Activated CD8-positive, alpha-beta memory T cell treated with anti-CD3 and anti-CD28 coated beads, Interleukin-2, amount 10 ng/mL, durations not matched to agents 7 days and 5 days (primary cell): Measurements from ENCODE around the gene FUT2. TPM values are rescaled to one million over a fixed set of nuclear protein-coding genes. Genes with fewer than 3 reads are reported as not detected.
A peak's percentile ranks its signal among the peaks of the same experiment; 100 is the strongest.

Experiments used
- ATAC-seq: fragments of 150-1000 bp; cut with Tn5 transposase; one replicate; pipeline ENCODE4 v1.10.0; 2021; ENCODE audit warnings: moderate library complexity
- CTCF ChIA-PET: fragments of 350-600 bp; sonication (Branson Sonifier 250); formaldehyde crosslinking; loops from one replicate; lab custom pipeline; 2021; ENCODE audit warnings: antibody characterized with exemption; lab: Charles Lee
- DNase-seq: peaks from one replicate; pipeline ENCODE4 v3.0.0-alpha.2; 2020
- H3K27ac Mint-ChIP-seq: one replicate; pipeline ENCODE4 v1.8.0; 2021; ENCODE audit warnings: mild to moderate bottlenecking, mixed read lengths
- H3K27me3 Mint-ChIP-seq: one replicate; pipeline ENCODE4 v1.8.0; 2021; ENCODE audit warnings: mixed read lengths
- H3K36me3 Mint-ChIP-seq: one replicate; pipeline ENCODE4 v1.8.0; 2021; ENCODE audit warnings: mild to moderate bottlenecking, mixed read lengths
- H3K4me1 Mint-ChIP-seq: one replicate; pipeline ENCODE4 v1.8.0; 2021; ENCODE audit warnings: mixed read lengths
- H3K4me3 Mint-ChIP-seq: one replicate; pipeline ENCODE4 v1.8.0; 2021; ENCODE audit warnings: mild to moderate bottlenecking, moderate library complexity, mixed read lengths
- H3K9me3 Mint-ChIP-seq: one replicate; pipeline ENCODE4 v1.8.0; 2022; ENCODE audit warnings: low read depth, mixed read lengths
- total RNA-seq, 2 experiments: library from RNA; stranded (reverse); gene quantifications; one replicate each; pipeline ENCODE4 v1.2.3, GENCODE V29; 2021

The FUT2 gene
- total RNA-seq, 2 experiments from 2014 or later: not detected

DNA sequence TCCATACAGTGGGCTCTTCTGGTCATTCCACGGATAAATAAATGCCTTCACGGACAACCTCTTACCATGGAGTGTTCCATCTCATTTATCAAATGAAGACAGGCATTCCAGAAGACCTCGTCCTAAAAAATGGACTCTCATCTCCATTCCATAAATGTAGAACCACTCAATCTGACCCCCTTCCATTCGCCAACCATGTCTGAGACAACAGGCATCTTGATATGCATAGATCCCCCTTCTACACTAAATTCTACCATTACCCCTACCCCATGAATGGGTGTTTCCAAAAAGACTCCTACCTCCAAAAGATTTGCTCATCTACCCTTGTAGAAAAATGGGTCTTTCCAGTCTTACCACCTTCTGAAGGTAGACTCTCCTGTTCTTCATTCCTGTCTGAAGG is 35.7 kb downstream of the FUT2 start:
- peaks cover 10% of the 10 kb centered on the region for H3K36me3 Mint-ChIP-seq
- no peaks in the 10 kb centered on the region for H3K27me3 Mint-ChIP-seq
- CTCF ChIA-PET: no interaction called here
- ATAC-seq: no peak
- peaks cover 4% of the 10 kb centered on the region for H3K9me3 Mint-ChIP-seq
- H3K4me3 Mint-ChIP-seq: no peak overlapping the region
- no peak for DNase-seq
- peaks cover 4% of the 10 kb centered on the region for H3K4me1 Mint-ChIP-seq
- H3K27ac Mint-ChIP-seq: no peak overlapping the region

DNA sequence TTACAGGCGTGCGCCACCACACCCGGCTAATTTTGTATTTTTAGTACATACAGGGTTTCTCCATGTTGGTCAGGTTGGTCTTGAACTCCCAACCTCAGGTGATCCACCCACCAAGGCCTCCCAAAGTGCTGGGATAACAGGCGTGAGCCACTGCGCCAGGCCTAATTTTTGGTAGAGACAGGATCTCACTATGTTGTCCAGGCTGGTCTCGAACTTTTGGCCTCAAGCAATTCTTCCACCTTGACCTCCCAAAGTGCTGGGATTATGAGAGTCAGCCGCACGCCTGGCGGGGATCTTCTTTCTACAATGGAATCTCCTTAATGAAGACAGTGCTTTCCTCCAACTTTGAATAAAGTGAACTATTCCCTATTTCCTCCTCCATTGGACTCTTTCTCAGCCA is 38.9 kb downstream of the FUT2 start:
- H3K36me3 Mint-ChIP-seq: no peaks in the 10 kb centered on the region
- DNase-seq: no peak
- H3K27me3 Mint-ChIP-seq: no peaks in the 10 kb centered on the region
- H3K4me3 Mint-ChIP-seq: no peak overlapping the region
- CTCF ChIA-PET: no interaction called here
- H3K9me3 Mint-ChIP-seq: no peaks in the 10 kb centered on the region
- ATAC-seq: no peak
- peaks cover 6% of the 10 kb centered on the region for H3K4me1 Mint-ChIP-seq
- no peak overlapping the region for H3K27ac Mint-ChIP-seq

DNA sequence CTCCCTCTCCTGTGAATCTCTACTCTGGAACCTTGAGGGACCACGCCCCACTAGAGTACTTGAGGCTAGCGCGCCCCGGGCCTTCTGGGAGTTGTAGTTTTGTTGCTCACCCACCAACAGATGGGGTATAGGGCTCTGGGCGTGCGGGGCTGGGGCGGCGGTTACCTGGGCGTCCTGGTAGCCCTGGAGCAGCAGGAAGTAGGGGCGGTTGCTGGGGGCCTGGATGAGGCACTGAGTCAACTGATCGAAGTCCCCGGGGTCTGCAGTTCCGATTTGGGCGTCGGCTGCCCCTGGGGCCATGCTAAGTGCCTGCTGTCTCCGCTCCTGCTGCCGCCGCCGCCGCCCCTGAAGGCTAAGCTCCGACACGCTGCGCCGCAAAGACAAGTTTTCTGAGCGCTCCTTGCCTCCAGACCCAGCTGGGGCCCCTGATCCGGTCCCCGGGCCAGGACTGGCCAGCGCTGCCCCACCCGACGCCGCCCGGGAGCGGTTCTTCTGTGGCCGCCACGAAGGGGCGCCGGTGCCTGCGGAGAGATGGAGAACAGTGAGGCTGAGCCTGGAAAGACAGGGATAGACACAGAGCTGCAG is 39.4 kb downstream of the FUT2 start:
- CTCF ChIA-PET: no interaction called here
- no peak for DNase-seq
- no peak for ATAC-seq
- Mint-ChIP-seq H3K36me3 (no peaks in the 10 kb centered on the region), H3K27ac (no peak overlapping the region), H3K9me3 (no peaks in the 10 kb centered on the region), H3K4me1 (peaks cover 11% of the 10 kb centered on the region), H3K4me3 (no peak overlapping the region), H3K27me3 (peaks cover 5% of the 10 kb centered on the region)

DNA sequence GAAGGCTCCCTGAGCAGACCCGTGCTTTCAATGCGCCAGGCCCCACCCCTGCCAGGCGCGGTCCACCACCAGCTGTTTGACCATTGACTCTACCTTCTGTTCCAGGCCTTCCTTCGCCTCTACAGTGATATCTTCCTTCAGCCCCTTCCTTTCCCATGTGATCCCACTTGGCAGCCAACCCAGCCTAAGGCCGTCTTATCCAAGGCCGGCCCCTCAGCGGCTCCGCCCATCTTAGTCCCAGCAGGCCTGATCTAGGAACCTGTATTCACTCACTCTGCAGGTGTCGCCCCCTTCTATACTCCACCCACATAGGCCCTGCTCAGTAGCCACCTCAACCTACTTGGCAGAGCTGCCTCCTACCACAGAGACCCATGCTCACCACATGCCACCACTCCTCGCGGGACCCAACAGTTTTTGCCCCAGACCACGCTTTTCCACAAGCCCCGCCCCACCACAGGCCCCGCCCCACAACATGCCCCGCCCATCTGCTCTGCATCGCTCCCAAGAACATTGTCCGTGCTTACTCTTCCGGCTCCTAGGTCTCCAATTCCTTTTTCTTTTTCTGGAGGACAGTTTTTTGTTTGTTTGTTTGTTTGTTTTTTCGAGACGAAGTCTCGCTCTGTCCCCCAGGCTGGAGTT is 41.7 kb downstream of the FUT2 start:
- Mint-ChIP-seq H3K36me3 (no peaks in the 10 kb centered on the region), H3K27ac (no peak overlapping the region), H3K4me1 (peaks cover 14% of the 10 kb centered on the region), H3K9me3 (no peaks in the 10 kb centered on the region), H3K27me3 (peaks cover 17% of the 10 kb centered on the region), H3K4me3 (no peak overlapping the region)
- ATAC-seq (no peak), DNase-seq (no peak)
- CTCF ChIA-PET: interaction anchor here (1.3 to 4.3 kb wide), 3 partner anchors 11 to 93 kb away, joined by 3 to 42 read pairs (median 27); partner anchors contain the start of gene CA11

DNA sequence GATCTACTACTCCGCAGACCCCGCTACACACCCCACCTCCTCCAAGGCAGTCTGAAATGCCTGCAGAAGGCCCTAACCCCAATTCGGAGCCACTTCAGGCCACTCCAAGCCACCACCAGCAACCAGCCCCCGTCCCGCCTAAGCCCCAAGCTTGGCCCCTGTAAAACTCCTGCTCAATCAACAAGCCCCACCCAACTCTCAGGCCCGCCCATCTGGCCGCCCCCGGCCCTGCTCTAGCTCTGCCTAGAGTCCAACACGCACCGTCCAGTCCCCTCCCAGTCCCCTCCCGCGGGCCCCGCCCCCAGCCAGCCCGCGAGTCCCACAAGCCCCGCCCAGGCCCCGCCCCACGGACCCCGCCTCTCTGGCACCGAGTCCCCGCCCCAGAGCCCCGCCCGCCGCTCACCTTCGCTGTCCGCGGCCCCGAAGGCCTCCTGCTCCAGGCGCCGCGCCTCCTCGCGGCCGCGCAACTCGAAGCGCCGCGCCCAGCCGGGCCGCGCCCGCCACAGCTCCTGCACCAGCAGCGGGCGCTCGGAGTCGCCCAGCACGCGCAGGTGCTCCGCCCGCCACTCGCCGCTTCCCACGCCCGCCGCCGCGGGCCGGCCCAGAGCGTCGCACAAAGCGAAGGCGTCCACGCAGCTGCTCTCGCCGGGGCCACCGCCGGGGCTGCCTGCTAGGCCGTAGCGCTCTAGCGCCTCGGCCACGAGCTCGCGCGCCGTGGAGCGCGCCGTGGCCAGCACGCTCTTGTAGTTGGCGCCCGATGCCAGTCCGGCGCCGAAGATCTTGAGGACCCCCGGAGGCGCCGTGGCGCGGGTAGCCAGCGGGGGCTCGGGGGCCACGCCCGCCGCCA is 43.0 kb downstream of the FUT2 start:
- ATAC-seq (peak; percentile 97), DNase-seq (peak; percentile 94)
- Mint-ChIP-seq H3K36me3 (no peaks in the 10 kb centered on the region), H3K4me1 (peaks cover 14% of the 10 kb centered on the region), H3K9me3 (no peaks in the 10 kb centered on the region), H3K27me3 (peaks cover 17% of the 10 kb centered on the region), H3K27ac (peak overlapping the region; percentile 11), H3K4me3 (peak overlapping the region; percentile 15)
- CTCF ChIA-PET: interaction anchor here (0.6 to 4.3 kb wide), 16 partner anchors 8 to 359 kb away, joined by 3 to 42 read pairs (median 5); partner anchors contain the start of genes CA11, FGF21 and IZUMO1

DNA sequence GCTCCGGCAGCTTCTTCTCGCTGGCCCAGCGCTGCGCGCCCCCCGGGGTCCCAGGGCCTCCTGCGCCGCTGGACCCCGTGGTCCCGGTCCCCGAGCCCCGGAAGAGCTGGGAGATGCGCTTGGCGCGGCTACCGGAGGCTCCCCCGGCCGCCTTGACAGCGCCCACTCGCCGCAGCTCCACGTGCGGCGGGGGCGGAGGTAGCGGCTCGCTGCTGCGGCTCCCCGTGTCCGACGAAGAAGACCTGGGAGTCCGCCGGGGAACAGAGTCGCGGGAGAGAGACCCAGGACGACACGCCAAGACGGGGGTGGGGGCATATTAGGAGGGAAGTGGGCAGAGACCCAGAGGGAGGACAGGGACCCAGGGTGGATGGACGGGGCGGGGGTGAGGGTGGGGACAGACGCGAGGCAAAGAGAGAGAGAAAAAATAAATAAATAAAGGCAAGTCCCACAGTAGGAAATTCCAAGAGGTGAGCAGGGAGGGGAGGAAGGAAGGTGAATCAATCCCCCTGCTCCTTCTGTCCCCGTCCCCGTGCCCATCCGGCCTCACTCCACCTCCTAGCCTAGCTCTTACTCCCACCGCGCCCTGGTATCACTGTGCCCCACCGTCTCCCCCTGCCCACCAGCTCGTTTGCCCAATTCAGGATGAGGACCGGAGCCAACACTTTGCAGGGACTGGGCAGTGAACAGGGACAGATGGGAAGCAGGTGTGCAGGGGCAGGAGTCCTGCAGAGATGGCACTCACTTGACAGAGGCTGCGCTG is 43.8 kb downstream of the FUT2 start:
- peaks cover 14% of the 10 kb centered on the region for H3K4me1 Mint-ChIP-seq
- H3K4me3 Mint-ChIP-seq: no peak overlapping the region
- no peak for ATAC-seq
- DNase-seq: no peak
- peaks cover 17% of the 10 kb centered on the region for H3K27me3 Mint-ChIP-seq
- CTCF ChIA-PET: interaction anchor here (0.7 to 4.3 kb wide), 14 partner anchors 7 to 358 kb away, joined by 3 to 42 read pairs (median 6); partner anchors contain the start of genes CA11, FGF21 and IZUMO1
- H3K36me3 Mint-ChIP-seq: no peaks in the 10 kb centered on the region
- no peak overlapping the region for H3K27ac Mint-ChIP-seq
- H3K9me3 Mint-ChIP-seq: no peaks in the 10 kb centered on the region

DNA sequence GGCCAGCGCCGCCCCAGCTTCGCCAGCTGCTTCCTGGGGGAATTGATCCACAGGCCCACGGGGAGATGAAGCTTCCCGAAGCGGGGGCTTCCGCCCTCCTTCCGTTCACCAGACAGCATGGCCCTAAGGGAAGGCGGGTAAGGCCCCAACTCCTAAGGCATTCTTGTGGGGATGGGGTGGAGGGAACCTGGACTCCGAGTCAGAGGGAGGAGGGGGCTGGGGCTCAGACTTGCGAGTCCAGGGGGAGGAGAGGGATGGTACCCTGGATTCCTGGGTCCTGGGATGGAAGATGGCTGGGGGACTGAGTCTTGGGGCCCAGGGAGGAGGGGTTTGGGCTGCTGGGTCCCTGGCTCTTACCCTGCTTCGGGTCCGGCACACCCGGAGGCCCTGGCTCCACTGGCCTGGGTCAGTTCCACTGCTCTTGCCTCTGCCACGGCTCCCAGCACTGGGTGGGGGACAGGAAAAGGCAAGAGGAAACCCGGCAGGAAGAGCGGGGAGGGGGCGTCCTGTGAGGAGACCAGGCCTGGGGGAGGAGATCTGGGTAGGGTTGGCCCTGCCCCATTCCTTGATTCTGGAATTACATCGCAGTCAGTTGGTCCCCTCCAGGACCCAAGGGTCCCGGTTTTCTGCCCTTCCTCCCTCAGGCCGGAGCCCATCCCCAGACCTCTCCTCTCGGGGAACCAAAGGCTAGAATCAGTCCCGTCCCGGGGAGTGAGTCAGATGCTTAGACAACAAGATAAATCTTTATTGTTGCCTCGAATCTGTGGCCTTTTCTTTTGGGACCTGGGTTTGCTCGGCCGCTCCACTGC is 44.6 kb downstream of the FUT2 start, which contains the start of gene RASIP1:
RASIP1 (minus strand) TSS at position 447 of the 809 bp plus-strand sequence; CDS start at position 119, 328 bp downstream.
- ATAC-seq: no peak
- peaks cover 14% of the 10 kb centered on the region for H3K4me1 Mint-ChIP-seq

DNA sequence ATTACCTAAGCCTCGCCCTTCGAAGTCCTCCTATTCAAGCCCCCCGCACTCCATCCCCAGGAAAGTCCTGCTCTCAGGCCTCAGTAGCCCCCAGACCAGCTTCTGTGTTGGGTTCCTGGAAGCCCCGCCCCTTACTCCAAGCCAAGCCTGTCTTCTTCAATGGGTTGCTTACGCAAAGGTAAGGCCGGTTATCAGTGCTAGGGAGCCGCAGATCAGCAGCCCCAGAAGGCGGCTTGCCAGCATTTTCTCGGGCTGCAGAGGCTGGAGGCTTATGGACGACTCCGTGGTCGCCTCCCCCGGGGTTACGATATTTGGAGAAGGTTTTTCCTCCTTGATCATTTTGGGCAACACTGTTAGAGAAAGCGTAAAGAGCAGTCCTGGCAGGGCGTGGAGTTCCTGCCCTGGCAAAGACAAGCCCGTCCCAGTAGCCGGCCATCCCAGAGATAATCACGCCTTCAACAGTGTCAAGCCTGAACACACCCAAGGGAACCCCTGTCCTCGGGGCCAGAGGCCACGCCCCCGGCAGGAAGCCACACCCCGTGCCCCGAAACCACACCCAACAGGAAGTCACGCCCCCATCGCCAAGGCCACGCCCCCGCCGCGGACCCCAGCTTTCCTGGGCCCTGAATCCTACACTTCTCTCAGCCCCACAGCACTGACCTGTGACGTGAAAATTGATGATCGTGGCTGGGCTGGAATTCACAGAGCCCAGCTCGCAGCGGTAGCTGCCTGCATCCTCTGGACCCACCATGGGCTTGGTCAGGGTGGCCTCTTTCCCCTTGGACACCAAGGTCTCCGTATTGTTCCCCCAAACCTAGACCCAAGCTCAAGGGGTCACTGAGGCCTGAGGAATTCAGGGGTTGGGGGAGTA is 45.6 kb downstream of the FUT2 start:
- CTCF ChIA-PET: interaction anchor here (0.8 kb wide), 1 partner anchor 114 kb away, joined by 3 read pairs; no protein-coding TSS in a partner anchor
- DNase-seq: peak; percentile 55

More for the DNA sequence above, 44.6 kb downstream of the FUT2 start, which contains the start of gene RASIP1:
- no peaks in the 10 kb centered on the region for H3K9me3 Mint-ChIP-seq
- H3K36me3 Mint-ChIP-seq: no peaks in the 10 kb centered on the region
- DNase-seq: no peak
- H3K27ac Mint-ChIP-seq: no peak within 1 kb of the TSS
- H3K27me3 Mint-ChIP-seq: peaks cover 17% of the 10 kb centered on the region
- no peak within 1 kb of the TSS for H3K4me3 Mint-ChIP-seq
- CTCF ChIA-PET: interaction anchor here (1.4 to 4.3 kb wide), 5 partner anchors 14 to 102 kb away, joined by 3 to 42 read pairs (median 20); partner anchors contain the start of gene CA11

DNA sequence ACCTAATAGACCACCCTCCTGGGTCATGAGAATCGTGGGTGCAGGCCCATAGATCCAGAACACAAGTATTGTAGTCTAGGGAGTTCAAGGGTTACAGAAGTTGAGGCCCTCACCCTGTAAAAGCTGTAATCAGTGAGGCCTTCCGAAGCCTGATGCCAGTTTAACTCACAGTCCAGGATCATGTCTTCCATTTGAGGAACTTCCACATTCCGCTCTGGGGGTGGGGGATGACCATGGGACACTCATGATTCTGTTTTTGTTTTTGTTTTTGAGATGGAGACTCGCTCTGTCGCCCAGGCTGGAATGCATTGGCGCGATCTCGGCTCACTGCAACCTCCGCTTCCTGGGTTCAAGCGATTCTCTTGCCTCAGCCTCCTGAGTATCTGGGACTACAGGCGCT is 46.3 kb downstream of the FUT2 start:
- no peak overlapping the region for H3K4me3 Mint-ChIP-seq
- H3K27ac Mint-ChIP-seq: no peak overlapping the region
- DNase-seq (no peak), ATAC-seq (no peak)
- H3K9me3 Mint-ChIP-seq: no peaks in the 10 kb centered on the region
- H3K27me3 Mint-ChIP-seq: peaks cover 27% of the 10 kb centered on the region
- no peaks in the 10 kb centered on the region for H3K36me3 Mint-ChIP-seq
- CTCF ChIA-PET: interaction anchor here (0.8 kb wide), 1 partner anchor 114 kb away, joined by 3 read pairs; no protein-coding TSS in a partner anchor
- H3K4me1 Mint-ChIP-seq: peaks cover 17% of the 10 kb centered on the region

More for the DNA sequence above, 45.6 kb downstream of the FUT2 start:
- peaks cover 26% of the 10 kb centered on the region for H3K27me3 Mint-ChIP-seq
- no peak overlapping the region for H3K4me3 Mint-ChIP-seq
- no peaks in the 10 kb centered on the region for H3K36me3 Mint-ChIP-seq
- no peaks in the 10 kb centered on the region for H3K9me3 Mint-ChIP-seq
- H3K4me1 Mint-ChIP-seq: peaks cover 17% of the 10 kb centered on the region
- ATAC-seq: no peak
- no peak overlapping the region for H3K27ac Mint-ChIP-seq

DNA sequence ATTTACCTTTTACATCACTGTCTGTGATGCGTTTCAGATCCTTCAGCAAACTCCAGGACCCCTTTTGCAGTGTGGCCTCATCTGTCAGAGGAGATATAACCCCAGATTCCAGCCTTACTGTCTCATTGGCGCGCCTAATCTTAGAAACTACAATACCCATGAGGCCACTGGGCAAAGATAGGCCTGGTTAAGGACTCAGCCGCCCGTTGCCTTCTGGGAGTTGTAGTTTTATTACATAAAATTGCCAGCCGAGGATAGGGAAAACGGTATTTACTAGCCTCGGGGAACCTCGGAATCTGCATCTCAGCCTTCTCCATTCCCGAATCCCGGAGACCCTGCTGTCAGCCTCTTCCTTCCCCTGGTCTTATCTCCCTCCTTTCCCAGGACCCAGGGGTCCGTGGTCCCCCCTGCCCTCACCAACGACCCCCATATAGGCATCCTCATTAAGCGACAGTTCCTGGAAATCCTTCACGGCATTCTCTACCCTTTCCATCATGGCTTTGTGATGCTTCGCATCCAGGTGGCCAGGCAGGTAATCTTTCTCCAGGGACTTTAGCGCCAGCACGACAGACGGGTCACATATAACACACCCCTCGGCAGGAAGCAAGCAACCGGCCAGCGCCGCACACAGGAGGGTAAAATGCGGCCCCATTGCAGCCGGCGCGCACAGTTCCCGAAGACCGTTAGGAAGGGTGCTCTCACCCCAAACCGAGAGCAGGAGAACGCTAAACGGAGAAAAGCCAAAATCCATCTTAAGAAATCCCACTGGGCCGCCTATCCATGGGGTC is 49.6 kb downstream of the FUT2 start:
- Mint-ChIP-seq H3K9me3 (no peaks in the 10 kb centered on the region), H3K36me3 (no peaks in the 10 kb centered on the region), H3K4me3 (no peak overlapping the region), H3K27ac (no peak overlapping the region), H3K4me1 (peaks cover 8% of the 10 kb centered on the region), H3K27me3 (peaks cover 24% of the 10 kb centered on the region)
- CTCF ChIA-PET: interaction anchor here (1.3 kb wide), 1 partner anchor 91 kb away, joined by 6 read pairs; the partner anchor contains the start of gene HSD17B14
- ATAC-seq: peak; percentile 78
- peak; percentile 73 for DNase-seq

DNA sequence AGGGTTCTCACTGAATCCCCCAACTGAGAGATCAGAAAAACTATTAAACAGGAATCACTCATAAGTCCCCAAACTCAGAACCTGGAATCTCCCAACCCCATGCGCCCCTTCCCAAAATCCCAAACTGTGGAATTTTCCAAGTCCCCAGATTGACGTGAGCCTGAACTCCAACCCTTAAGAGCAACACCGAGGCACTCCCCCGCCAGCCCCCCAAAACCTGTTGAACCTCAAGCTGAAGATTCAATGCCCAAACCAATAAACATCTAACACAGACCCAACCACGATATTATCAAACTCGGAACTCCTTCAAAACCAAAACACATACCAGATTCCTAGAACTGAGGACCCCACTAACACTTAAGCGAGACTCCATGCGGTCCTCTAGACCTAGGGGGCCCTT is 50.3 kb downstream of the FUT2 start:
- Mint-ChIP-seq H3K36me3 (no peaks in the 10 kb centered on the region), H3K27me3 (peaks cover 19% of the 10 kb centered on the region), H3K4me3 (no peak overlapping the region), H3K4me1 (peaks cover 9% of the 10 kb centered on the region), H3K27ac (no peak overlapping the region), H3K9me3 (no peaks in the 10 kb centered on the region)
- CTCF ChIA-PET: no interaction called here
- DNase-seq (no peak), ATAC-seq (no peak)
